NT2/D1 (cell line): ENCODE data around the gene GYS1.

Source experiments
- DNase-seq: peaks from one replicate; pipeline ENCODE4 v3.0.0-alpha.2; 2011; ENCODE audit warnings: low read depth, low spot score
- H3K27me3 ChIP-seq: 2 replicates; pipeline ENCODE4 v1.6.0; 2011; ENCODE audit warnings: mild to moderate bottlenecking; ENCODE audit not compliant: insufficient read length, insufficient read depth
- H3K36me3 ChIP-seq: 2 replicates; pipeline ENCODE4 v1.6.1; 2011; ENCODE audit warnings: mild to moderate bottlenecking, low read length, mixed read lengths; ENCODE audit not compliant: insufficient read depth, insufficient read length
- H3K4me1 ChIP-seq: 2 replicates; pipeline ENCODE4 v1.5.1; 2011; ENCODE audit not compliant: insufficient read depth, insufficient read length
- H3K4me3 ChIP-seq: 2 replicates; pipeline ENCODE4 v1.5.1; 2011; ENCODE audit warnings: low read depth; ENCODE audit not compliant: insufficient read length
- H3K9ac ChIP-seq: 2 replicates; pipeline ENCODE4 v1.6.0; 2011; ENCODE audit warnings: low read depth; ENCODE audit not compliant: insufficient read length
- H3K9me3 ChIP-seq: 2 replicates; pipeline ENCODE4 v1.5.1; 2011; ENCODE audit warnings: mild to moderate bottlenecking, low read length; ENCODE audit not compliant: insufficient read depth
- SUZ12 ChIP-seq: IDR thresholded peaks from 2 replicates; pipeline ENCODE4 v1.6.1; 2011; ENCODE audit not compliant: insufficient read length, insufficient read depth; ENCODE audit errors: extremely low read depth
- YY1 ChIP-seq: IDR thresholded peaks from 2 replicates; pipeline ENCODE4 v1.6.1; 2011; ENCODE audit not compliant: insufficient read length, insufficient read depth
- ZNF274 ChIP-seq: IDR thresholded peaks from 2 replicates; pipeline ENCODE4 v1.6.1; 2011; ENCODE audit warnings: mild to moderate bottlenecking, low read depth, low read length

GYS1 gene

DNA sequence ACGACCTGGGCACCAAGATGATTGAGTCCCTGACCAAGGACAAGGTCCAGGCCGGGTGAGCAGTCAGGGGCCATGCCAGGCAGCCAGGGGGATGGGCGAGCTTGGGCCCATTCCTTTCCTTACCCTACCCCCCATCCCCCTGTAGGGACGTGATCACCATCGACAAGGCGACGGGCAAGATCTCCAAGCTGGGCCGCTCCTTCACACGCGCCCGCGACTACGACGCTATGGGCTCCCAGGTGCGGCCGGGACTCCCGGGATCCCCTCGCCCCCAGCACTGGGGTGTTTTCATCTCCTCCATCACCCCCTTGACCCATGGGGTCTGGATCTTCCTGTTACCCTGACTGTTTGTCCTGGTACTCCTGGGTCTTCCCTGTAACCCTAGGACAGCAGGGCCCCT, 16.7 kb upstream of the GYS1 start:
- Histone ChIP-seq H3K9ac (no peak overlapping the region), H3K4me3 (no peak overlapping the region), H3K36me3 (peaks cover 75% of the 10 kb centered on the region), H3K27me3 (no peaks in the 10 kb centered on the region), H3K9me3 (no peaks in the 10 kb centered on the region), H3K4me1 (no peaks in the 10 kb centered on the region)
- DNase-seq = no peak
- TF ChIP-seq YY1 (no peak), SUZ12 (no peak), ZNF274 (no peak)

DNA sequence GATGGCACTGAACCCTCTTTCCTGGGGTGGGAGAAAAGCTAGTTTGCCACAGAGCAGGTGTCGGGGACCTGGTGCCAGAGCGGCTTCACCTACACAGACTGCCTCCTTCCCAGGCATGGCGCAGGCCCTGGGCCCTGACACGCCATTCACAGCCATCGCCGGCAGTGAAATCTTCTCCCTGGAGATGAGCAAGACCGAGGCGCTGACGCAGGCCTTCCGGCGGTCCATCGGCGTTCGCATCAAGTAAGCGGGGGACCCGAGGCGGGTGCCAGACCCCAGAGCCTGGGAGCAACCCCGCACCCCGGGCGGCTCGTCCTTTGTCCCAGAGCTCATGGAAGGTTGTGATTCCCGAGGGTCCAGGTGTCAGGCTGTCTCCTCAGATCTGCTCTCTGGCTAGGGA, 13.8 kb upstream of the GYS1 start:
- no peak overlapping the region for H3K4me3 ChIP-seq
- DNase-seq = no peak
- no peak overlapping the region for H3K9ac ChIP-seq
- H3K36me3 ChIP-seq = peaks cover 76% of the 10 kb centered on the region
- H3K9me3 ChIP-seq = no peaks in the 10 kb centered on the region
- TF ChIP-seq YY1 = no peak
- TF ChIP-seq ZNF274 = no peak
- TF ChIP-seq SUZ12 = no peak
- no peaks in the 10 kb centered on the region for H3K27me3 ChIP-seq
- H3K4me1 ChIP-seq = no peaks in the 10 kb centered on the region

DNA sequence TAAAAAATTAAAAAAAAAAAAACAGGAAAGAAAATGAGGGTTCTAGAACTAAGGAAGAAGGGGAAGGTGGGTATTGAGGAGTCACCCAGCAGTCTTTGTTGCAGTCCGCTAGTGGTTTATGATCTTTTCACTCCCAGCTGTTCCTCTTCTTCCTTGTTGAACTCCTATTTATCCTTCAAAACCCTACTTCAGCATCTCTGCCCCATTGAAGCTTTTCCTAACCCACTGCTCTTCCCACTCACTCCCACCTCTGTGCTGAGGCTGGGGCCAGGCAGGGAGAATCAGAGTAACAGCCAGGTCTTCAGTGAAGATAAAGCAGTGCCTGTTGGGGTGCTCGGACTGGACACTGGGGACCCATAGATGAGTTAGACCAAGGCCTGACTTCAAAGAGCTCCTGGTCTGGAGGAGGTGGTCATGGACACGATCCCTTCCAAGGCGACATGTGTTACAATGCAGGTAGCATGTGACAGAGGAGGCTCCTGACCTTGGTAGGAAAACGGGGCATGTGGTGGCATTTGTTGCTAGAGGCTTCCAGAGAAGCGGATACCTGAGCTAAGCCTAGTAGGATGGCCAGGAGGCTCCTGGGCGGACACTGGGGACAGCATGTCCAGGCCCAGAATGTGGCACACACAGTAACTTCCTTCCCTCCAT, 12.0 kb upstream of the GYS1 start:
- no peak for DNase-seq
- no peak for TF ChIP-seq YY1
- no peak for TF ChIP-seq SUZ12
- no peak for TF ChIP-seq ZNF274
- Histone ChIP-seq H3K9ac (no peak overlapping the region), H3K4me3 (no peak overlapping the region), H3K9me3 (no peaks in the 10 kb centered on the region), H3K4me1 (no peaks in the 10 kb centered on the region), H3K27me3 (no peaks in the 10 kb centered on the region), H3K36me3 (peaks cover 71% of the 10 kb centered on the region)

DNA sequence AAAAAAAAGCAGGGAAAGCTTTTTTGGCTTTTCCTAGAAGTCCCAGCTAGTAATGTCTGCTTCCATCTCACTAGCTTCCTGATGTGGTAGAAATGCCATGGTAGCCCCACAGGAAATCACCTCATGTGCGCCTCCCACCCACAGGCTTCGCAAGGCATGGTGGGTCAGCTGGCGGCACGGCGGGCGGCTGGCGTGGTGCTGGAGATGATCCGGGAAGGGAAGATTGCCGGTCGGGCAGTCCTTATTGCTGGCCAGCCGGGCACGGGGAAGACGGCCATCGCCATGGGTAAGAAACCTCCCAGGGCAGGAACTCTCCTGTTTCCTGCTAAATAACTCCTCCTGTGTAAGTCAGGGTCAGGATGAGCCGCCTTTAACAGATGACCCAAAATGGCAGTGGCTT, 11.0 kb upstream of the GYS1 start:
- TF ChIP-seq YY1 (no peak), ZNF274 (no peak), SUZ12 (no peak)
- no peak overlapping the region for H3K4me3 ChIP-seq
- H3K27me3 ChIP-seq = no peaks in the 10 kb centered on the region
- peaks cover 72% of the 10 kb centered on the region for H3K36me3 ChIP-seq
- no peak for DNase-seq
- H3K9me3 ChIP-seq = no peaks in the 10 kb centered on the region
- H3K9ac ChIP-seq = no peak overlapping the region
- no peaks in the 10 kb centered on the region for H3K4me1 ChIP-seq

GRCh38 chr19:48999481-49000325, 6.6 kb upstream of the GYS1 start:
- H3K4me3 ChIP-seq = no peak overlapping the region
- H3K9me3 ChIP-seq = no peaks in the 10 kb centered on the region
- no peak for DNase-seq
- H3K4me1 ChIP-seq = peaks cover 3% of the 10 kb centered on the region
- no peaks in the 10 kb centered on the region for H3K27me3 ChIP-seq
- no peak for TF ChIP-seq ZNF274
- H3K36me3 ChIP-seq = peaks cover 53% of the 10 kb centered on the region
- peak overlapping the region; percentile 0 for H3K9ac ChIP-seq

DNA sequence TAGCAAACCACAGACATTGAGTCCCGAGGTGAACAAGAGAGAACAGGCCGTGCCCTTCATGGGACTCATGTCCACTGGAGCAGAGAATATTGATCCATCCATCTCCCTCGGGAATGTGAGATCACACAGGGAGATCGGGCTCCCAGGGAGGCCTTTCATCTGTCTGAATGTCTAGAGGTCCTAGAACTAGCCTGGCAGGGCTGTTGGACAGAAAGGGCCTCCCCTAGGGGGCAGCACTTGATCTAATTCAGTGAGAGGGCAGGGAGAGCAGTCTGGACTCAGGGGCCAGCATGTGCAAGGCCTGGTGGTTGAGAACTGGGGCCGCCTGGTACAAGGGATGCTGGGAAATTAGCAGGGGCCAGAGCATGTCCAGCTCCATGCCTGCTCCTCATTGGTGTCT, 4.9 kb upstream of the GYS1 start:
- H3K36me3 ChIP-seq = peaks cover 36% of the 10 kb centered on the region
- no peak for TF ChIP-seq YY1
- no peak for TF ChIP-seq SUZ12
- no peak for TF ChIP-seq ZNF274
- no peaks in the 10 kb centered on the region for H3K9me3 ChIP-seq
- no peak for DNase-seq
- no peaks in the 10 kb centered on the region for H3K27me3 ChIP-seq
- peaks cover 3% of the 10 kb centered on the region for H3K4me1 ChIP-seq
- H3K9ac ChIP-seq = no peak overlapping the region
- H3K4me3 ChIP-seq = no peak overlapping the region

DNA sequence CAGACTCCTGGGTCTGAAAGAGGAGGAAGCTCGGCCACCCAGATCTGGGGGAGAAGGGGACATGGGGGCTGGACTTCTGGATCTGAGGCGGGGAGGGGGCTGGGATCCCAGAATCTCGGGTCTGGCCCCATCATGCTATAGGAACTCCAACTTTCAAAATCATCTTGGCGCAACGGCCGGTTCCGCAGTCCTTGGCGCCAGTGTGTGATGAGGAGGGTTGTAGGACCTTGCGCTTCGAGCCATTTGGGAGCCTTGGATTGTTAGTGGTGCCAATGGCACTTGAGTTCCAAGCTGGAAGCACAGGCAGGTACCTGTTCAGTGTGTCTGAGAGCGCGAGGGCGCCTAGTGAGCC, 902 bp upstream of the GYS1 start:
- Histone ChIP-seq H3K36me3 (peaks cover 22% of the 10 kb centered on the region), H3K4me3 (peak overlapping the region; percentile 89), H3K9ac (peak overlapping the region; percentile 75), H3K27me3 (no peaks in the 10 kb centered on the region), H3K9me3 (no peaks in the 10 kb centered on the region), H3K4me1 (peaks cover 20% of the 10 kb centered on the region)
- no peak for TF ChIP-seq ZNF274
- no peak for TF ChIP-seq YY1
- TF ChIP-seq SUZ12 = no peak
- no peak for DNase-seq
